Endothelial cell of hepatic sinusoid (primary cell): ENCODE measurements around the gene CENPW.

Experiments
- in situ Hi-C: cut with HindIII; loops from 2 replicates; pipeline ENCODE4 v1.10.0; 2017; ENCODE audit warnings: low sequenced_read_pairs

Gene CENPW

GRCh38 chr6:126372626-126373025, 32.7 kb downstream of the CENPW start:
- in situ Hi-C loops = no loop called here

- in situ Hi-C loops = no loop called here
Measured at GRCh38 chr6:126373344-126373743, 33.4 kb downstream of the CENPW start.

DNA sequence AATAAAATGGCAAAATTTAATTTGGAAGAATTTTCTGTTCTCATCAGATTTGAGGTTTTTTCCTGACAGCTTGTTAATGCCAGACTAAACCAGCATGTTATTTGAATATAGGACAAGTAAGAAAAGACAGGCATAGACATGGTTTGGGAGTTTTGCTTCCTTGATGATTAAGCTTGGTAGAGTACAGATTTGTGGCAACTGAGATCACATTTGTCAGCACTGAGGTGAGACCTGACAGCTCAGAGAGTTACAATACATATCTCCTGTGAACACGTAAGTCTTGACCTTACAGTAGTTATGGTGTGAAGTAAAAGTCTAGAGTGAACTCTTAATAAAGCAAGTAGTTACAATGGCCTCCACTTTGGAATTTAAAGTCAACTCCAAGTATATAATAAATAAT, 34.5 kb downstream of the CENPW start:
- in situ Hi-C loops = no loop called here

DNA sequence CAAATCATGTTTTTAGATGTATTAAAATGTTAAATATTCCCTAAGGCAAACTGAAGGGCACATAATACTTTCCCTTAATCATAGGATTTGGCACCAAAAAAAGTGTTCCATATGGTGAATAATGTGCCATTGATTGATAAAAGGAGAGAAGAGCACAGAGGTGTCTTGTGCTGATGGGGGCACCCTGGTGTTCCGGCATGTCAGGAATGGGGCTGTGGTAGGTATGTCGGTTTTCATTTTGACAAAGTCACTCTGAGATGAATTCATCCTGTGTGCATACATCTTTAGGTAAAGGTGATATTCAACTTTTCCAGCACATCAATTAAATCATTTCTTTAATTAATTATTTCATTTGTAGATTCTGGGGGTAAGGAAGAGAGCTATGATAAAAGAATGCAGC, 36.8 kb downstream of the CENPW start:
- in situ Hi-C loops = no loop called here

- in situ Hi-C loops = no loop called here
Measured at GRCh38 chr6:126377594-126378153, 37.8 kb downstream of the CENPW start.

GRCh38 chr6:126380072-126380583, 40.2 kb downstream of the CENPW start:
- in situ Hi-C loops = no loop called here

DNA sequence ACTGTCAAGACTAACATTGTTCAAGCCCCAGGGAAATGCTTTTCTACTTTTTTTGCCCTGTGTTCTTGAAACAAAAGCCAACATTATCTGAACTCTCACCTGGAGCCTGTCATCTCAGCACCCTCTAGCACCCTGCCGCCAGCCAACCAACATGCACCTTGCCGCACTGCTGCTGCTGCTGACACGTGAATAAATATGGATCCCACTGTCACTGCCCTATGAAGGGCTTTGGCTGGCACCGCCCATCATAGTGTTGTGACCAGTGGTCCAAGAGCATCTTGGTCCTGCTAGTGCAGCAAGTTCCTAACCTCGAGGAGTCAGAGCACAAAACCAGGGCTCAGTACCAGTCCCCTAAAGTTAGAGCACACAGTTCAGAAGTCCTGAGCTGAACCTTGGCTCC, 41.6 kb downstream of the CENPW start:
- in situ Hi-C loops = no loop called here

- in situ Hi-C loops = no loop called here
Measured at GRCh38 chr6:126383203-126383602, 43.3 kb downstream of the CENPW start.

DNA sequence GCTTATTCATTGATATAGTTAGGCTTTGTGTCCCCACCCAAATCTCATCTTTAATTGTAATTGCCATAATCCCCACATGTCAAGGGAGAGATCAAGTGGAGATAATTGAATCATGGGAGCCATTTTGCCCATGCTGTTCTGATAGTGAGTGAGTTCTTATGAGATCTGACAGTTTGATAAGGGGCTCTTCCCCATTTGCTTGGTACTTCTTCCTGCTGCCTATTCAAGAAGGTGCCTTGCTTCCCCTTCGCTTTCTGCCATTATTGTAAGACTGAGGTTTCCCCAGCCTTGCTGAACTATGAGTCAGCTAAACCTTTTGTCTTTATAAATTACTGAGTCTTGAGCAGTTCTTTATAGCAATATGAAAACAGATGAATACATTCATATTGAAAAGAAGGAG, 45.6 kb downstream of the CENPW start:
- in situ Hi-C loops = loop anchor here (5.0 kb wide), 1 partner anchor 78 kb away; no protein-coding TSS in a partner anchor

- in situ Hi-C loops = loop anchor here (5.0 kb wide), 1 partner anchor 81 kb away; no protein-coding TSS in a partner anchor
Measured at GRCh38 chr6:126388104-126388598, 48.2 kb downstream of the CENPW start.

DNA sequence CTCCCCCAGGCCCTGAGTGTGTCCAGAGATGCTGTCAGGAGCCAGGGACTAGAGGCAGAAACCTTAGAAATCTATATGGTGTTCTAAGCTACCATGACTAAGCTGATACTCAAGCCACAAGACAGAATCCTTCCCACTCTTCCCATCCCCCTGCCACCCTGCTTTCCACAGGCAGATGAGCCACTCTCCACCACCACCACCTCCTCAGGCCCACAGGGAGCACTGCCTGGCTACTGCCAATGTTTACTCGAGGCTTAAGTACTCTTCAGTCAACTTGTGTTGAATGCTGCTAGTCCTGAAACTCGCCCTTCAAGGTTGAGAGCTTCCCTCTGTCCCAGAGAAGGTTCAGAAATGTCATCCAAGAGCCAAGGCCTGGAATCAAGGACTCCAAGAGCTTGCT, 56.2 kb downstream of the CENPW start:
- in situ Hi-C loops = no loop called here
